GM12878 (cell line): ENCODE measurements around the gene TRIB2. TPM values are rescaled to one million over a fixed set of nuclear protein-coding genes. Genes with fewer than 3 reads are reported as not detected.

Source experiments
- ASH2L ChIP-seq: fragments of 300-600, 200-600 bp; sonication (generic); IDR thresholded peaks from 2 replicates; pipeline ENCODE4 v1.6.1; 2017; ENCODE audit warnings: low read depth, mild to moderate bottlenecking, borderline replicate concordance
- BCL11A ChIP-seq: IDR thresholded peaks from 2 replicates; pipeline ENCODE4 v1.6.1; 2011; ENCODE audit warnings: low read depth, low read length
- BCLAF1 ChIP-seq: fragments of 450-650 bp; IDR thresholded peaks from 2 replicates; pipeline ENCODE4 v1.6.1; 2017; ENCODE audit warnings: antibody characterized with exemption, mild to moderate bottlenecking, moderate library complexity
- CBFB ChIP-seq: IDR thresholded peaks from 2 replicates; pipeline ENCODE4 v1.6.1; 2016; ENCODE audit warnings: antibody characterized with exemption, low read depth
- CHD4 ChIP-seq: fragments of 200-600 bp; sonication (generic); IDR thresholded peaks from 2 replicates; pipeline ENCODE4 v1.6.1; 2016; ENCODE audit warnings: mild to moderate bottlenecking
- CREB1 ChIP-seq: IDR thresholded peaks from 2 replicates; pipeline ENCODE4 v1.6.1; 2012; ENCODE audit warnings: low read depth, mild to moderate bottlenecking, inconsistent platforms
- CREM ChIP-seq: IDR thresholded peaks from 2 replicates; pipeline ENCODE4 v1.6.1; 2014; ENCODE audit warnings: antibody characterized with exemption, low read depth
- ESRRA ChIP-seq: IDR thresholded peaks from 2 replicates; pipeline ENCODE4 v1.6.1; 2012; ENCODE audit warnings: mild to moderate bottlenecking, low read length, improper control_type of control experiment
- EZH2 ChIP-seq: IDR thresholded peaks from 2 replicates; pipeline ENCODE4 v1.6.1; 2012; ENCODE audit warnings: low read depth, mild to moderate bottlenecking, control low read depth, inconsistent platforms, low read length, borderline replicate concordance; ENCODE audit not compliant: control insufficient read depth
- IKZF1 ChIP-seq: fragments of 450-650 bp; conservative IDR thresholded peaks from 2 replicates; pipeline ENCODE4 v1.6.1; 2017; ENCODE audit warnings: antibody characterized with exemption, mild to moderate bottlenecking
- JUND ChIP-seq: IDR thresholded peaks from 2 replicates; pipeline ENCODE4 v1.6.1; 2012; ENCODE audit warnings: low read depth, mild to moderate bottlenecking, low read length, improper control_type of control experiment, moderate library complexity
- MYB ChIP-seq: fragments of 150-350 bp; IDR thresholded peaks from 2 replicates; pipeline ENCODE4 v1.6.1; 2014; ENCODE audit warnings: mild to moderate bottlenecking, low read depth, low read length, borderline replicate concordance
- POLR2A ChIP-seq: IDR thresholded peaks from 2 replicates; pipeline ENCODE4 v1.6.1; 2011; ENCODE audit warnings: low read depth, mild to moderate bottlenecking, low read length
- POU2F2 ChIP-seq: IDR thresholded peaks from 3 replicates; pipeline ENCODE4 v1.6.1; 2011; ENCODE audit warnings: low read depth, mild to moderate bottlenecking, low read length, borderline replicate concordance
- PRDM15 ChIP-seq: fragments of 450-650 bp; formaldehyde crosslinking; IDR thresholded peaks from 2 replicates; pipeline ENCODE4 v1.4.0; 2020; ENCODE audit warnings: mild to moderate bottlenecking, moderate library complexity
- RB1 ChIP-seq: fragments of 450-650 bp; formaldehyde crosslinking; IDR thresholded peaks from 2 replicates; pipeline ENCODE4 v1.6.1; 2017; ENCODE audit warnings: mild to moderate bottlenecking, borderline replicate concordance
- RBBP5 ChIP-seq: fragments of 200-600 bp; sonication (generic); conservative IDR thresholded peaks from 2 replicates; pipeline ENCODE4 v1.6.1; 2016
- SIX5 ChIP-seq: IDR thresholded peaks from 2 replicates; pipeline ENCODE4 v1.6.1; 2011; ENCODE audit warnings: mild to moderate bottlenecking, low read depth, low read length, moderate library complexity; ENCODE audit not compliant: severe bottlenecking
- SP1 ChIP-seq: IDR thresholded peaks from one replicate; pipeline ENCODE4 v1.6.1; 2011; ENCODE audit warnings: low read depth, low read length
- TARDBP ChIP-seq: IDR thresholded peaks from 2 replicates; pipeline ENCODE4 v1.6.1; 2016; ENCODE audit warnings: borderline replicate concordance
- WRNIP1 ChIP-seq: IDR thresholded peaks from 2 replicates; pipeline ENCODE4 v1.6.1; 2011; ENCODE audit warnings: low read depth, low read length, improper control_type of control experiment, borderline replicate concordance
- polyA plus RNA-seq, 11 experiments: library from polyadenylated mRNA; depleted of rRNA in 4 of 11; unstranded in 6 of 11; stranded (reverse) in 5 of 11; fragments of >200 nt; fragmentation: Nextera tagmentation in 4 of 11; fragmentation: Illumina TruSeq in 1 of 11; extraction: Ambion mirVana in 4 of 11; extraction: Trizol in 1 of 11; gene quantifications; 1 replicate in 1 of 11; 2 replicates in 10 of 11; pipeline versions ENCODE4 v1.2.1 to v1.2.3, GENCODE V29; 2011 to 2016; ENCODE audit warnings: inconsistent platforms in 2 of 11, missing spikeins in 2 of 11, low read depth in 1 of 11
- total RNA-seq, 4 experiments: library from RNA; depleted of rRNA in 3 of 4; stranded (reverse); fragments of >200 nt in 3 of 4; fragmentation: Illumina TruSeq in 1 of 4; extraction: Trizol in 1 of 4; gene quantifications; 2 replicates each; pipeline versions ENCODE4 v1.2.1 to v1.2.3, GENCODE V29; 2013 to 2021
- TF ChIP-seq, protein P1 (sequence below): fragments of 450-650 bp; formaldehyde crosslinking; IDR thresholded peaks from 2 replicates; pipeline ENCODE4 v1.4.0; 2022; ENCODE audit warnings: mild to moderate bottlenecking, moderate library complexity

The TRIB2 gene
- total and polyA plus RNA-seq, 10 of the 15 experiments (the other 5 are each of a cell fraction or from before 2014, with no cell fraction given): 1.6 to 9.2 (median 5.2) TPM

- no peak for TF ChIP-seq PRDM15
- no peak for TF ChIP-seq BCL11A
- TF ChIP-seq EZH2: 0 out of 2 replicates have a peak, but pooled peaks have one; percentile 52
- TF ChIP-seq BCLAF1: no peak
- TF ChIP-seq CREM: 0 out of 2 replicates have a peak, but pooled peaks have one; percentile 7
- TF ChIP-seq POLR2A: peak; percentile 54
- TF ChIP-seq ASH2L: no peak
- TF ChIP-seq JUND: peak; percentile 29; the same call in 1 of the 2 replicates
- TF ChIP-seq MYB: no peak
- peak; percentile 53; the same call in 1 of the 2 replicates for TF ChIP-seq IKZF1
- no peak for TF ChIP-seq RBBP5
- no peak for TF ChIP-seq CREB1
- TF ChIP-seq SP1: no peak
- TF ChIP-seq TARDBP: no peak
- no peak for TF ChIP-seq CBFB
- TF ChIP-seq SIX5: no peak
- no peak for TF ChIP-seq ESRRA
- TF ChIP-seq CHD4: no peak
- no peak for TF ChIP-seq RB1
- TF ChIP-seq, protein P1, sequence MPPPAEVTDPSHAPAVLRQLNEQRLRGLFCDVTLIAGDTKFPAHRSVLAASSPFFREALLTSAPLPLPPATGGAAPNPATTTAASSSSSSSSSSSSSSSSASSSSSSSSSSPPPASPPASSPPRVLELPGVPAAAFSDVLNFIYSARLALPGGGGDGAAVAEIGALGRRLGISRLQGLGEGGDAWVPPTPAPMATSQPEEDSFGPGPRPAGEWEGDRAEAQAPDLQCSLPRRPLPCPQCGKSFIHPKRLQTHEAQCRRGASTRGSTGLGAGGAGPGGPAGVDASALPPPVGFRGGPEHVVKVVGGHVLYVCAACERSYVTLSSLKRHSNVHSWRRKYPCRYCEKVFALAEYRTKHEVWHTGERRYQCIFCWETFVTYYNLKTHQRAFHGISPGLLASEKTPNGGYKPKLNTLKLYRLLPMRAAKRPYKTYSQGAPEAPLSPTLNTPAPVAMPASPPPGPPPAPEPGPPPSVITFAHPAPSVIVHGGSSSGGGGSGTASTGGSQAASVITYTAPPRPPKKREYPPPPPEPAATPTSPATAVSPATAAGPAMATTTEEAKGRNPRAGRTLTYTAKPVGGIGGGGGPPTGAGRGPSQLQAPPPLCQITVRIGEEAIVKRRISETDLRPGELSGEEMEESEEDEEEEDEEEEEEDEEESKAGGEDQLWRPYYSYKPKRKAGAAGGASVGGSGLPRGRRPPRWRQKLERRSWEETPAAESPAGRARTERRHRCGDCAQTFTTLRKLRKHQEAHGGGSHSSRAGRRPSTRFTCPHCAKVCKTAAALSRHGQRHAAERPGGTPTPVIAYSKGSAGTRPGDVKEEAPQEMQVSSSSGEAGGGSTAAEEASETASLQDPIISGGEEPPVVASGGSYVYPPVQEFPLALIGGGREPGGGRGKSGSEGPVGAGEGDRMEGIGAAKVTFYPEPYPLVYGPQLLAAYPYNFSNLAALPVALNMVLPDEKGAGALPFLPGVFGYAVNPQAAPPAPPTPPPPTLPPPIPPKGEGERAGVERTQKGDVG (CRISPR knock-in tag): no peak
- no peak for TF ChIP-seq WRNIP1
- peak; percentile 11; the same call in 1 of the 3 replicates for TF ChIP-seq POU2F2
These were observed at the start of gene TRIB2 (continued) for GRCh38 chr2:12716282-12717190.
